Cerebellar nuclear complex (tissue), 1 donor: Measurements from ENCODE around the gene NDST1.

Experiments
- DNase-seq, 2 experiments: peaks; one replicate each; lab custom pipeline; 2025; lab: John Stamatoyannopoulos, UW

The NDST1 gene

DNA sequence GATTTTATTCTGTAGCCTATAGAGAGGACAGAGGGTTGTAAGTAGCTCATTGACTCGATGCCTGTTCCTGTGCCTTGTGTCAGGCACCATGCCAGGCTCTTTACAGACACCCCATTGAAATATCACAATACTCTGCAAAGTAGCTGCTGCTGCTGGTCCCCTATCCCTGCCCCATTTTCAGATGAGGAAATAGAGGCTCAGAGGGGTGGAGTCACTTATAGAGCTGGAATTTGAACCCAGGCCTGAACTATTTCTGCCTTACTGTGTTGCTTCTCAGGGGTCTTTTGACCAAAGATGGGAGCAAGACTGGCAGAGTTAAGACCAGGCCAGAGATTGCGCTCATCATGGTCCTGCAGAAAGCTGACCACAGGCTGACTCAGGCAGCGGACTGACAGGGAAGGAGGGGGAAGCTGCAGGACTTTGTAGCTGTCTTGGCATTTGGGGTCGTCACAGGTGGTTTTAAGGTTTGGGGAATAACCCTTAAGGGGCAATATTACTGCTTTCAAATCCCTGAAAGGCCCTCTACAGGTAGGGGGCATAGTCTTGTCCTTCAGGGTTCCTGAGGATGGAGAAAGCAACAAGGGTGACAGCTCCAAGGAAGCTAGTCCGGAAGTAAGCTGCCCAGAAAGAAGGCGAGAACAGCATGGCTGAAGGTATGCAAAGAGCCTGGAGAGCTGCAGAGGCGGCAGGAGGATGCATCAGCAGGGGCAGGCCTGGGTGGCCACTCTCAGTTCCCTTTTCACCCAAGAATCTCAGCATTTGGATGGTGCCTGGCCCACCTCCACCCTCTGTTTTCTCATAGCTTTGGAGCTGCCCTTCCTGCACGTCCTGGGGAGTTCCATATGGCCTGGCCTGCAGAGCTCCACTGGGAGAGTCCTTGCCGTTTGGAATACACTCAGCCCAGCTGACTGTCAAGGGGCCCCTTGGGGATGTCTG, 18.3 kb upstream of the NDST1 start:
- no peak for DNase-seq

DNA sequence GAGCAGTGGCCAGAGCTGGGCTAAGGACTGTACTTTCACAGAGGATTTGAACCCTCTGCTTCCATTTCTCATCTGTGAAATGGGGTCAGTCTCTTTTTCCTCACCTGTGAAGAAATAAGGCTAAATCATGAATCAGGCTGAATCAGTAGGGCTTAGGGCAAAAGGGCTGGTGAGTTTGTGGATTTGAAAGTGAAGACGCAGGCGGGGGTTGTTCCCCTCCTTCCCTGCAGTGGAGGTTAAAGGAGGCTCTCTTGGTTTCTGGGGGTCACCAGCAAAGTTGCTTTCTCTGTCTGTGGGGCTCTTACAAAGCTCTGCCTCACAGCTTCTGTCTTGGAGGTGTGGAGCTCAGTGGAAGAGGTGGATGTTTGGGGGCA, 17.6 kb upstream of the NDST1 start:
- no peak for DNase-seq

DNA sequence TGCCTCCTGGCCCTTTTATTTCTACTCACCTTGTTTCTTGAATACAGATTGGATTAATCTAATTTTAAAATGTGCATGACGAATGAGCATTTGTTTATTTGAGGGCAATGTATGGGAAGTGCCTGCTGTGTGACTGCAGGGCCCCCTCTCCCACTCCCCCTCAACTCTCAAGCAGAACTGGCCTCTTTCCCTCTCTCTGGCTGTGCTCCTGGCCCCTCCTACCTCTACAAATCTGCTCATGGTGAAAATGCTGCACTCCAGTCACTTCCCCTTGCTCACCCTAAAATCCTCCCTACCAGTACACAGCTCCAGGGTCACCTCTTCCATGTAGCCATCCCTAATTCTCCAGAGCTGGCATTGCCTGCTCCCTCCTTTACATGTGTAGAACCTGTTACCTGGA, 17.2 kb upstream of the NDST1 start:
- DNase-seq = no peak

DNA sequence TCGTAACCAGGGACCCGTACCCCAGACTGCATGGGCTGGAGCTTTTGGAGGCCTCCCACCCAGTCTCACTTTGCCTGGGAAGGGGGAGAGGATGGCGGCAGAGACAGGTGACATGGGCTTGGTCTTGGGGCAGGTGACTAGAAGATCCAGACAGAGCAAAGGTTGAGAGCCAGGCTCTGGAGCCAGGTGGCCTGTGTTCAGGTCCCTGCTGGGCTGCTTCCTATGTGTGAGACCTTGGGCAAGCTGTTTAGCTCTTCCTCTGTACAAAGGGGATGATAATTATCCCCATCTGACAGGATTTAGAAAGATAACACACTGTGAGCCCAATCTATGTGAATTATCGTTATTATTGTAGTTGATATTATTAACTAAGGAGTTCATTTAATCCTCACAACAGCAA, 16.1 kb upstream of the NDST1 start:
- no peak for DNase-seq

DNA sequence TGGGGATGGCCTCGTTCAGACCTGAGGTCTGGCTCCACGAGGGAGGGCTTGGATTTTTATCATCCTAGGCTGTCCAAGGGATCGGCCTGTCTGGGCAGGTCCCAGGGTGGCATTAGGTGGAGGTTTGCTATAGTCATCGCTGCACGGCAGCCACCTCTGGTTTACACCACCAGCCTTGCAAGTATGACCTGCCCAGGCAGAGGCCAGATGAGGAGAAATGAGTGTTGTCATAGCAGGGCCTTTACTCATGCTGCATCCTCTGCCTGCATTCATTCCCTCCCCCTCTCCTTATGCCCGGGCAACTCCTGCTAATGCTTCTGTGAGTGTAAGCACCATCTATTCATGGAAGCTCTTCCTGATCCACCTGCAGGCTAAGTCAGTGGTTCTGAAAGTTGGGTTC, 15.3 kb upstream of the NDST1 start:
- DNase-seq = no peak

DNA sequence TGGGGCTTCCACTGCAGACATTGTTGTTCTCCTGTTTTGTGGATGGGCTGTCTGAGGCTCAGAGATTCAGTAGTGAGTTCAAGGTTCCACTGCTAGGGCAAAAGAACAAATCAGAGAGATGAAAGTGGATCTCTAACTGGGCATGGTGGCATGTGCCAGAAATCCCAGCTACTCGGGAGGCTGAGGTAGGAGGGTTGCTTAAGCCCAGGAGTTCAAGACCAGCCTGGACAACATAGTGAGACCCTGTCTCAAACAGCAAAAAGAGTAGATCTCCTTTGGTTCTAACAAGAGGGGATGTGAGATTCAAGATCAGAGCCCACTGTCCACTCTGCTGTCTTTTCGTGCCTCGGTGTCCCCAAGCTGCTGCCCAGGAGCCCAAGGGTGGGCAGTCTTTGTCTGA, 11.8 kb upstream of the NDST1 start:
- no peak for DNase-seq

DNA sequence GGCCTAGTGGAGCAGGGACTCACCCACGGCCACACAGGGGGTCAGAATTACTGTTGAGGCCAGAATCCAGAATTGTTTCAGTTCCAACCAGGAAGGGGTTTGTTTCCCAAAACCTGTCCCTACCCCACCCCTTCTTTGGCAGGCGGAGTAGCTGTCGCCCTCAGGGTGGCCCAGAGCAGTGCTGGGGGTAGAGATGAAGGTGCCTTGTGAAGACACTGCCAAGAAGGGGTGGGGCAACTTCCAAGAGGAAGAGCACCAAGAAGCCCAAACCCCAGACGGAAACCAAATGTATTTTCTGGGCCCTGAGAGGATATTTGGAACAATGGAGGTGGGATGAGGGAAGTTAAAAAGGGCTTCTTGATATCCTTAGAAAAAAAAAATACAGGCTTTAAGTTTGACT, 11.4 kb upstream of the NDST1 start:
- DNase-seq = no peak

DNA sequence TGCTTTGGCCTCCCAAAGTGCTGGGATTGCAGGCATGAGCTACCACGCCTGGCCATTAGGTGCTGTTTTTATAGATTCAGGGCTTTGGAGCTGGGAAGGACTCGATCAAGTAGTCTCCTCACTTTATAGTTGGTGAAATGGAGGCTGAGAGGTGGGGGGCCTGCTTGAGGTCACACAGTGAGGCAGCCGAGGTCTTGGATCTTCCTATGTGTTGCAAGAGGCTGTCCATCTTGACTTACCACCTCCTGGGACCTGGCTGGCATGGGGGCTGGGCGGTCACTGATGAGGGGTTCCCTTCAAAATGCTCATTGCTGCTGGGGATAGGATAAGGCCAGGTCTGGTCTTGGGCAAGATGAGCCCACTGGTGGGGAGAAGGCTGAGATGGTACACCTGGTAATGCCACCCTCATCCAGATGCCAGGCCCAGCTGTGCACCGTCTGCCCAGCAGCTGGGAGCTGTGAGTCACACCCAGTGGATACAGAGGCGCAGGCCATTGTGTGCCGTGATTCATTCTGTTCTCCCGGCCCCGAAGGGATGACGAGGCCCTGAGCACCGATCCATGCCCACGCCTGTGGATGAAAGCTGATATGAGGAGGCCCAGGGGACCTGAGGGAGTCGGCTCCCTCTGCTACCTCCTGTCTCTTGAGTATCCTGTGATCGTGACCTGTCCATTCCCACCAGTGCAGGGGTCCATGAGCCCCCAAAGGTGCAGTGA, 10.5 kb upstream of the NDST1 start:
- no peak for DNase-seq

DNA sequence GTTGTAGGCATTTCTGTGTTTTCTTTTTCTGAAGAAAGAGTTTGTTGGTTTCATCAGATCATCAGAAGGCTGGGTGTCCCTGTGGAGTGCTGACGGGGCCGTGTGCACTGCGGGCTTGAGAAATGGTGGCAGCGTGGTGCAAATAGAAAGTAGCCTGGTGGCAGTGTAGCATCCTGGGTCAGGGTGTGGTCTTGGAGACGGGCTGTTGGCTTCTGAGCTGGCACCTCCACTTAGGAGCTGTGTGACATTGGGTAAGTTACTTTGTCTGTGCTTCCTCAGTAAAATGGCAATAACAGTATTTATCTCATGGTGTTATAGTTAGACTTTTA, 10.0 kb upstream of the NDST1 start:
- DNase-seq = no peak

DNA sequence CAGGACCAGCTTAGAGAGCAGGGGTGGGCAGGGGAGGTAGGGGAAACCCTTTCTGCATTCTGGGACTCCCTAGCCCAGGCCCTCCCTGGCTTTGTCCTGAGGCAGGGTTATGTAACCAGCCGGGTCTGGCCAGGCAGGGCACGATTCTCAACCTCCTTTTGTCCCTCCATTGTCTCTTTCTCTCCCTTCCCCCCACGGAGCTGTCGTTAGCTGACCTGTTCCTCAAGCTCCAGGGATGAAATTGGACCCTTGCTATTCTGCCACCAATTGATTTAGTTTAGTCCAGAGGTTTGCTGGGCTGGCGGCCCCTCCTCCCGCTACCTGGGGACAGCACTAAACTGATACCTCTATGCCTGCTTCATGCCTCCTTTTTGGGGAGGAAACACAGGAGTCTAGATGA, 9.4 kb upstream of the NDST1 start:
- no peak for DNase-seq

DNA sequence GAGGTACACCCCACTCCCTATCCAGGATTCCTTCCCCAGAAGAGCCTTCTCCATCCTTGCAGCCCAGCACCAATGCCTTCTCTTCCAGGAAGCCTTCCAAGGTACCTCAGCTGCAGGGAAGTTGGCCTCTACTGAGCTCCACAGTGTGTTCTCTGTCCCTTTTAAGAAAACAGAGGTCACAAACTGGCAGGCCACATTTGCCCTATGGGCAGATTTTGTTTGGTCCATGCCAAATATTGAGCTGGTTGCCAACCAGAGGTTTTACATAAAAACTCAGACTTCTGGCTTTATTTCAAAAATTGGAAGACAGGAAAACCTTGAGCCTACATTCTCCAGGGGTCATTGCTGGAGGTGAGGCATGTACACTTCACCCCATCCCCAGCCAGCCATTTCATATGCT, 9.0 kb upstream of the NDST1 start:
- DNase-seq = no peak

DNA sequence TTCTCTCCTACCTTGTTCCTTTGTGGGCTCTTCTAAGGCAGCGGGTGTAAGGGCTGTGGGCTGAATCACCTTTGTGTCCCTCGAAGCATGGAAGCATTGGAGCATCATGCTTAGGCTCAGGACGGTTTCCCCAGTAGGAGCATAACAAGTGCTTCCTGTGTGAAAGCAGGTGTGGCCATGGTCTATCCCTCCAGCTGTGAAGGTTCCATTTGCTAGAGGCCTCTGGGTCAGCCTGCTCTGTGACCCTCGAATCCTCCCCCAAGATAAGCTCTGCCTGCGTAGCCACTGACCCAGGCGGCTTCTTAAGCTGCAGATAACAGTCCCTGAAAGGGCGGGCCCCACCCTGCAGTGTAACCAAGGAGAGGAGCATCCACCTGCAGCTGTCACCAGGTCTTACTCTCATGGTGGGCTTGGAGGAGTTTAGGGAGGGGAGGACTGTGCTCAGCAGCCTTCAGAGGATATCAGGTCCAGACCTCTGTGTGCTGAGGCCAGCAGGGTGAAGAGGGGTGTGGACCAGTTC, 8.4 kb upstream of the NDST1 start:
- DNase-seq = no peak

DNA sequence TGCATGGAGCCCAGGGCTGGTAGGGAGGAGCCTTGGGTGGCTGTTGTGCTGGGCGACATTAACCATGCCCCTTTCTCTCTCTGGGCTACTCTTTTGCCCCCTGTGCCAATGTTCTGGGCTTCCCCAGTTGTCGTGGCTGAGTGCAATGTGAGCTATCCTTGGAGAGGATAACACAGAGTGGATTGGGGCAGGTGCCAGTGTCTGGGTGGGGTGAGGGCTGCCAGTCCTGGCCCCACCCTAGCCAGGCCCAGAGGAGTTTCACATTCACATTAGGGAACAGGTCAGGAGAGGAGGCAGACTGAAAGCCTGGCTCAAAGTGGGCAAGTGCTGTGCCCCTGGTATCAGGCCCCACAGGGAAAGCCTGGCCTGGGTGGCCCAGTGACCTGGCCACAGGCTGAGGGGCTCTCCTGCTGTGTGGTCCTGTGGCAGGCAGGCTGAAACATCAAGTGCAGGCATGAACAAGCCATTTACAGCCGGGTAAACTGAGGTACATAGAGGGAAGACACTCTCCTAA, 7.5 kb upstream of the NDST1 start:
- no peak for DNase-seq

DNA sequence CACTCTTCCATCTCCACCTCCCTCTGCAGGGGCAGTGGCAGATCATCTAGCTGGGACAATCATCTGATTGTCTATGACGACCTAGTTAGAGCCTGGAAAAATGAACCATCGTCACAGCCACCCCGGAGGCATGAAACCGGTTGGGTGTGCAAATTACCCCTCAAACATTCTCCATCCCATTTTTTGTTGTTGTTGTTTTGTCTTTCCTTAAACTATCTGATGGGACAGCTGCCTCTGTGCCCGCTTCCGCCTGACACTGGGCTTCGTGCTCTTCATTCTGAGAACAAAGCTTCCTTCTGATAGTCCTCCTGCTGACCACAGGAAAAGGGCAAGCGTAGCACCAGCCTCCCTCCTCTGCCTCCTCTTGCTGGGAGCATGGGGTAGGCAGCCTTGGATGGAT, 7.0 kb upstream of the NDST1 start:
- DNase-seq = no peak

DNA sequence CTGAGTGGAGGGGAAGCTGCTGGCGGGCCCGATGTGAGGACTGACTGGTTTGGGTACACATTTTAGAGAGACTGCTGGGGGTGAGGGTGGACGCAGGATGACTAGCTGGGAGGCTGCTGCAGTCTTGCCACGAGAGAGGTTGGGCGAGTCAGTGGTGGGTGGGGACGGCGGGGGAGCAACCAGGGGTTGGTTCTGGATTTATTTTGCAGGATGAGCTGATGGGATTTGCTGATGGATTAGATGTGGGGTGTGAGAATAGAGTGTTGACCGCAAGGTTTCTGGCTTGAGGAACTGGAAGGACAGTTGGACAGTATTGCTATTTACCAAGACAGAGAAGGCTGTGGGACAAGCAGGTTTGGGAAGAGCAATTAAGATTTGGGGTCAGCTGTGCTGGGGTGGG, 5.8 kb upstream of the NDST1 start:
- DNase-seq = no peak

DNA sequence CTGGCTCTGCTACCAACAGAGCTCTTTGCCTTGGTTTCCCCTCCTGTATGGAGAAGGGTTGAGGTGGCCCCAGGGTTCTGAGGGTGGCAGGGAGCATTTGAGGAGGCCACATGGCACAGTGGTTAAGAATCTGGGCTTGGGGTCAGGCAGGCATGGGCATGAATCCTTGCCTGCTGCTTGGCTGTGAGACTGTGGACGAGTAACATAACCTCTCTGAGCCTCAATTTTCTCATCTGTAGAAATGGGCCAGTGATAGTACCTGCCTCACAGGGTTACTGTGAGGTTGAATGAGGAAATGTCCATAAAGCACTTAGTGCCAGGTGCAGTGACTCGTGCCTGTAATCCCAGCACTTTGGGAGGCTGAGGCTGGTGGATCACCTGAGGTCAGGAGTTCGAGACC, 5.1 kb upstream of the NDST1 start:
- DNase-seq = no peak

DNA sequence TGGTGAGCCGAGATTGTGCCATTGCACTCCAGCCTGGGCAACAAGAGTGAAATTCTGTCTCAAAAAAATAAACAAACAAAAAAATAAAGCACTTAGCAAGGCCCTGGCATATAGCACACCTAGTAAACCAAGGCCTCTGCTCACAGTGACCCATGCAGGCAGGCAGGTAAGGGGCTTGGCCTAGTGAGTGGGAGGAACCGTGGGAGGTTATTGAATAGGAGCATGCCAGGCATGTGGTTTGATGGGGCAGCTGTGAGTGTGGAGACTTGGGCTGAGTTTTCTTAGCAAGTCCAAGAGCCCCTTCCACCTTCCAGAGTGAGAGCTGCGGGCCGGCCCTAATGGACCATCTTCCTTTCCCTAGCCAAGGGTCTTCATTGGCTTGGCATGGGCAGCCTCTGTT, 4.5 kb upstream of the NDST1 start:
- no peak for DNase-seq

DNA sequence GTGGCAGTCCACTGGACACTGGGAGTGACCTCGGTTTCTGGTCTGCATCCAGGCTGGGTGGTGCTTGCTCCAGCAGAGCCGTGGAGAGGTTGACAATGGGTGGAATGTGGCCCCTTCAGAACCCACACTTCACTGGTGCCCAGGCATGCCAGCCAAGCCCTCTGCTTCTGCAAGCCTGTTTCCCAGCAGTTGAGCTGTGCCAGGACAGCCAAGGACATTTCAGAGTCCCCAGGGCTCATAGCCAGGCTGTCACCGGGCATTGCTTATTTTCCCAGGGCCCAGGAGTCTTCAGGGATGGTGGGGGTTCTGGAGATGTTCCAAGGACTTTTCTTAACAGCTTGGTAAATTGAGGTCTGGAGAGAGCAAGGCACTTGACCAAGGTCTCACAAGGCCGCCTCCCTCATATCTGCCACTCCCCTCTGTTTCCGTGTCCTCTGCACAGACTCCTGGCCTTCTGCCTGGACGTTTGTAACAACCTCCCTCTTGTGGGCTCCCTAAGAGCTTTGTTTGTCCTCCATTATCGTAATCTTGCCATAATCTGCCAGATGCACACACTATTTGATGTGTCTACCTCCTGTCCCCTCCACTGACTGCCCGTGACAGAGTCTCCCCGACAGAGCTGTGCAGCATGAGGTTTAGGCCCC, 3.8 kb upstream of the NDST1 start:
- no peak for DNase-seq

DNA sequence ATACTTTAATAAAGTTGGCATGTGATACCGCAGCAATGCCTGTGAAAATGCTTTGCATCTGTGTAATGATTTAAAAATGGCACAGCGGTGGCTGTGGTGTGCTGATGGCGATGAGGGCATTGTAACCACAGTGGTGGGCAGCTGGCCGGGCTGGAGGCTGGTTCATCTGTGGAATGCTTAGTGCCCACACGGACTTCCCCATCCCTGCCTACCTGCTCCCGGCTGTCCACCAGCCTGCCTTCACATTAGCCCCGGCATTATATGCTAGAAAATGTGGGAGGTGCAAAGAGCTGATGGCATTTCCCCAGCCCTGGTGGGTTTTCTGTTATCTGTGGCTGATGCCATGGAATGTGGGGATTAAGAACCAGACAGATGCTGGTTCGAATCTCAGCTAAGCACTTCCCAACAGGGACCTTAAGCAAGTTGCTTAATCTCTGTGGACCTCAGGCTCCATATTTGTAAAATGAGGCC, 2.9 kb upstream of the NDST1 start:
- DNase-seq = no peak

DNA sequence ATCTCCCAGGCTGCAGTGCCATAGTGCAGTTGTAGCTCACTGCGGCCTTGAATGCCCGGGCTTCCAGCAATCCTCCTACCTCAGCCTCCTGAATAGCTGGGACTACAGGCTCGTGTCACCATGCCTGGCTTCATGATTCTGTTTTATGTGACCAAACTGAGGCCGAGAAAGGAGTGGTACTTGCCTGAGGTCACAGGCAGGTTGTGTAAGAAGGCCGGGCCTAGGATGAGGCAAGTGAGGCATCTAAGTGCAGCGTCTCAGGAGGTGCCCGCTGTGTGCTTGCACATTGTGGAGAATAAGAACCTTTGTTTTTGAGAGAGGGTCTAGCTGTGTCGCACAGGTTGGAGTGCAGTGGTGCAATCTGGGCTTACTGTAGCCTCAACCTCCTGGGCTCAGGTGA, 2.1 kb upstream of the NDST1 start:
- no peak for DNase-seq

DNA sequence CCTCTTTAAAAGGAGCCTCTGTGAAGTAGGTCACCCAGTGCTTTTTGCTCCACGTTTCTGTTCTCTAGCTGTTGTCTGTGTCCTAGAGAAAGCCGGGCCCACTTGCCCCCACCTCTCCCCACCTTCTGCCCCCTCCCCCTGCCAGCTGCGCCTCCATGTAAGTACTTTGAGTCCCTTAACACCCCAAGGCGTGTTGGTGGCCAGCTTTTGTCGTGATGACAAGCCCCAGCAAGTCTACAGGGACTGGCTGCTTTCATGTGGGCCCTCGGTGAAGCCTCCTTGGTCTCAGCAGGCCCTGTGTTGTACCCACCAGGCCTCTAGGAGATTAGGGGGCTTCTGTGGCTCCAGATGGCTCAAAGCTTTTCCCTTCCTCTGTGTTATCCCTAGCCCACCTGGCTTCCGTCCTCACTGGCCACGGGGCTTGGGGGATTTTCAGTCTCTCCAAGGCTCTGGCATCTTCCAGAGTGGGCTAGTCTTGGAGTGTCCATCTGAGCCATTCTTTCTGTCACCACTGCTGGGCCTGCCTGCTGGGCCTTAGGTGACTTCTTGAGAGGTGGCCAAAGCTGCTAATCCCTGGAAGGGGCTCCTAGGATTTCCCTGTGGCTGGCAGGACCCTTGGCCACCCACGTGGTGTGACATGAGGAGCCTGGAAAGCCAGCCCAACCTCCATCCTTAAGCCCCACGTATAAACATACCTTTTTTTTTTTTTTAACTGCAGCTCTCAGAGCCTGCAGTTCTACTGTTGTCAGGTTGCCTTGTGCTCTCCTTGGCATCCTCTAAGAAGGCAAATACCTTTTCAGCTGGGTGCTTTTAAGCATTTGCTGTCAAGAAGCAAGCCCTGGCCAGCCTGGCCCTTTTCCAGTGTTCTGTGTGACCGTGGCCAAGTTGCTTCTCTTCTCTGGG, 1.1 kb upstream of the NDST1 start:
- no peak for DNase-seq

DNA sequence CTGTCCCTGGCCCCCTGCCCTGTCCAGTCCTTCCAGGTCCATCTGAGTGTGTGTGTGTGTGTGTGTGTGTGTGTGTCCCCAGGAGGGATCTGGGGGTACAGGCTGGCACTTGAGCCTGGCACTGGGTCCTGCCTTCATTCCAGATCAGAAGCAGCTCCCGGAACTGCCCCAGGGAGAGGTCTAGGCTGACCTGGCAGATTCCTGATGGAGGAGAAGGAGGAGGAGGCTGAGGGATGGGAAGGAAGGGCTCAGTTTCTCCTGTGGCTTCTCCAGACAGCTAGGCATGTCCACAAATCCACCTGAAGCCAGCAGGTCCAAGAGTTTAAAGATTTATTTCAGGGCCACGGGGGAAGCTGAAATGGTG, 328 bp downstream of the NDST1 start:
- DNase-seq = no peak
